Loucy (cell line): ENCODE measurements around the gene H2AZ2.

Experiments used
- CTCF ChIP-seq: fragments of 200-600 bp; sonication (generic); conservative IDR thresholded peaks from 2 replicates; pipeline ENCODE4 v1.5.1; 2014; ENCODE audit warnings: mild to moderate bottlenecking, antibody characterized with exemption, low read length
- EZH2phosphoT487 ChIP-seq: fragments of 200-600 bp; IDR thresholded peaks from 2 replicates; pipeline ENCODE4 v1.6.1; 2018; ENCODE audit warnings: antibody characterized with exemption, mild to moderate bottlenecking, moderate library complexity, borderline replicate concordance

- no peak for TF ChIP-seq CTCF
- TF ChIP-seq EZH2phosphoT487, result no peak
Observed at GRCh38 chr7:44823255-44823781, 24.6 kb downstream of the H2AZ2 start.
